AG04449 (cell line): ENCODE results near the gene MN1.

Experiments
- CTCF ChIA-PET: fragments of 350-600 bp; formaldehyde crosslinking; extraction: SDS; loops from one replicate; lab custom pipeline; 2021; ENCODE audit warnings: antibody characterized with exemption; lab: Yijun Ruan, JAX
- POLR2A ChIA-PET: fragments of 400-600, 350-600 bp; formaldehyde crosslinking; extraction: SDS; loops from one replicate; lab custom pipeline; 2020; ENCODE audit warnings: antibody characterized with exemption, inconsistent platforms; lab: Yijun Ruan, JAX
- DNase-seq: peaks from one replicate; pipeline ENCODE4 v3.0.0-alpha.2; 2010; ENCODE audit warnings: low read depth, low spot score
- H3K4me3 ChIP-seq: 2 replicates; pipeline ENCODE4 v1.5.1; 2011; ENCODE audit warnings: low read depth, mild to moderate bottlenecking, control low read depth, low read length
- TF ChIP-seq, protein P1 (sequence below): IDR thresholded peaks from one replicate; pipeline ENCODE4 v1.5.1; 2011; ENCODE audit warnings: mild to moderate bottlenecking, moderate library complexity, low read length, control low read depth, inconsistent platforms; ENCODE audit not compliant: insufficient read depth; ENCODE audit errors: missing control alignments

MN1 gene

DNA sequence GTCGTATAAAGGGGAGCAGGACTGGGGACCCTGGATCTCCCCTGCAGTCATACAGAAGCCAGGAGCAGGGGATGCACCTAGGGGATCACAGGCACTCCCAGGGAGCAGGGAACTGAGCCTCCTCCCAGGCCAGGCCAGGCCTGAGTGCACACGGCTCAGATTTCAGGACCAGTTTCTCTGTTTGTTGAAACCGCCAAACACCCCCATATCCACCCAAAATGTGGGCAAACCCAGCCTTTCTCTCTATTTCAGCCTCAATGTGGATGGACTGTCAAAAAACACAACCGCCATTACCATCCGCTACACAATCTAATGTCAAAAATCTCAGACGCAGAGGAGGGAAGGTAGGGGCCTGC, 17.5 kb downstream of the MN1 start:
- CTCF ChIA-PET, result no interaction called here
- TF ChIP-seq, protein P1, sequence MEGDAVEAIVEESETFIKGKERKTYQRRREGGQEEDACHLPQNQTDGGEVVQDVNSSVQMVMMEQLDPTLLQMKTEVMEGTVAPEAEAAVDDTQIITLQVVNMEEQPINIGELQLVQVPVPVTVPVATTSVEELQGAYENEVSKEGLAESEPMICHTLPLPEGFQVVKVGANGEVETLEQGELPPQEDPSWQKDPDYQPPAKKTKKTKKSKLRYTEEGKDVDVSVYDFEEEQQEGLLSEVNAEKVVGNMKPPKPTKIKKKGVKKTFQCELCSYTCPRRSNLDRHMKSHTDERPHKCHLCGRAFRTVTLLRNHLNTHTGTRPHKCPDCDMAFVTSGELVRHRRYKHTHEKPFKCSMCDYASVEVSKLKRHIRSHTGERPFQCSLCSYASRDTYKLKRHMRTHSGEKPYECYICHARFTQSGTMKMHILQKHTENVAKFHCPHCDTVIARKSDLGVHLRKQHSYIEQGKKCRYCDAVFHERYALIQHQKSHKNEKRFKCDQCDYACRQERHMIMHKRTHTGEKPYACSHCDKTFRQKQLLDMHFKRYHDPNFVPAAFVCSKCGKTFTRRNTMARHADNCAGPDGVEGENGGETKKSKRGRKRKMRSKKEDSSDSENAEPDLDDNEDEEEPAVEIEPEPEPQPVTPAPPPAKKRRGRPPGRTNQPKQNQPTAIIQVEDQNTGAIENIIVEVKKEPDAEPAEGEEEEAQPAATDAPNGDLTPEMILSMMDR, result no peak
- H3K4me3 ChIP-seq, result no peak overlapping the region
- POLR2A ChIA-PET, result no interaction called here
- DNase-seq, result no peak

DNA sequence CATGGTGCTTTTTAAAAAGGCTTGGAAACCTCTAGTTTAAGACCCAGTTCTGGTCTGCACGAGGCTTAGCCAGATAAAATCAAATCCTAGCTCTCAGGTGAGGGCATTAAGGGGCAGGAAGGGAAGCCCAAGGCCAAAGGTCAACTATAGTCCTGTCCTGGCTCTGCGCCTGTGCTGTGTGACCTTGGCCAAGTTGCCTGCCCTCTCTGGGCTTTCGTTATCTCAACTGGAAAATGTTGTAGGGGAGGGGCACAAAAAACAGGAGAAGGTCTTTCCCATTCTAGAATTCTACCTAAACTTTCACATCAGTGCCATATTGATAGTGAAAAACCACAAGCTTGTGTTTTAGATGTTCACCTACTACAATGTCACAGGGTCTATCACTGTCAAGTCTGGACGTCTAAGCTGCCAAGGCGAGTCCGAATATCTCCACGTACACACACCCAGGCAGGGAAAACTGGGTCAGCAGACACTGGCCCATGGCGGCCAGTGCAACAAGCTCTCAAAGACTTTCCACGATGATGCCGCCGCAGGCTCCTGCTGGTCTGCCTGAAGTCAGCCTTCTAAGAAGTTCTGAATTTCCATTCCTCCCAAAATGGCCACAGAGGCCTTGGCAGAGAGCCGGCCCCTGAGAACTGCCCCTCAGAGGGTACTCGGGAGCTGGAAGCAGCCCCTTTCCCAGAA, 18.0 kb downstream of the MN1 start:
- ChIA-PET CTCF (no interaction called here), POLR2A (no interaction called here)
- TF ChIP-seq, protein P1, result no peak
- no peak for DNase-seq
- no peak overlapping the region for H3K4me3 ChIP-seq

DNA sequence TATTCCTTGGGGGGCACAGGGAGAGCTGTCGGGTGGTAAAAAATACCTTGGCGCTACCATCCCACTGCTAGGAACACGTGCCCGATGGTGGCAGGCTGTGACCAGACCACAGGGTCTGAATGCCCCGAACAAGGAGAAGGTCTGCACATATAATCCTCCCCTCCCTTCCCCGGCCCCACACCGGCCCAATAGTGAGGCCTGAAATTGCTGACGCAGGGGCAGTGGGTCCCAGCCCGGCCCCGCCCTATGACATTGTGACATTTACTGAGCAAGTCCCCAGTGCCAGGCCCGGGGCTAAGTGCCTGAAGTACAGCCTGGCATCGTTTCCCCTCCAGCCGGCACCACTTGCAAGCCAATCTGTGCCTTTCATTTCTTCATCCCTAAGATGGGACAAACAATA, 19.5 kb downstream of the MN1 start:
- CTCF ChIA-PET, result no interaction called here
- POLR2A ChIA-PET, result no interaction called here
- H3K4me3 ChIP-seq, result no peak overlapping the region
- no peak for DNase-seq
- TF ChIP-seq, protein P1, result no peak

DNA sequence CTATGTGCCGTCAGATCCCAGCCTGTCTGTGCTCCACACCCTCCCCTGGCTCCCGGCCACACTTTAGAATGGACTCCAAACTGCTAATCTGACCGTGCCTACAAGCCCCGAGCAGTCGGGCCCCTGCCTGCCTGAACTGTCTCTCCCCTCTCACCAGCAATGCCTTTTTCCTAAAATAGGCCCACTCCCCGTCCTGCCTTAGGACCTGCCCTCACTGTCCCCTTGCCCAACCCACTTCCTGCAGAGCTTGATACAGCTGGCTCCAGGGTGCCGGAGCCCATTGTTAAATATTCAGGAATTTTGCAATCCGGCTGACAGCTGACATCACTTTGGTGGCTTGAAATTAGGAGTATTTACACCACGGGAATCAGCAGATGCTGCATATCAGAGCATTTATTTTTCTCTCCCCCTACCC, 21.4 kb downstream of the MN1 start:
- TF ChIP-seq, protein P1, result no peak
- POLR2A ChIA-PET, result no interaction called here
- no peak for DNase-seq
- CTCF ChIA-PET, result no interaction called here
- H3K4me3 ChIP-seq, result no peak overlapping the region

DNA sequence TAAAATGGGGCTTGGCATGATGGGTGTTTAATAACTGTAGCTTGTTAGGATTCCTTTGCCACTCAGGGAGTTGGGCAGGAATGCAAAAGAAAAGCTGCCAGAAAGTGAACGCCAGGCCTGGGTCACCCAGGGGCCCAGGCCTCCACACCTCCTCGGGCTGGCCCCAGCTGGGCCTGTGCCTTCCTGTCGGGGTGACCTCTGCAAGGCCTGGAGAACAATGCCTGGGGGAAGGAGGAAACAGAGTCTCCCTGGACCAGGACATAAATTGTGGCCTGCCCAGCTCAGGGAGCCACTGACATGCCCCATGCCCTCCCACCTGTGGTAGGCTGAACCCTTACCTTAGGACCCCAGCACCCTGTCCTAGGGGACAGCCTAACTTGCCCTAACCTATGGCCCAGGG, 21.9 kb downstream of the MN1 start:
- DNase-seq, result no peak
- POLR2A ChIA-PET, result no interaction called here
- TF ChIP-seq, protein P1, result no peak
- CTCF ChIA-PET, result no interaction called here
- H3K4me3 ChIP-seq, result no peak overlapping the region

DNA sequence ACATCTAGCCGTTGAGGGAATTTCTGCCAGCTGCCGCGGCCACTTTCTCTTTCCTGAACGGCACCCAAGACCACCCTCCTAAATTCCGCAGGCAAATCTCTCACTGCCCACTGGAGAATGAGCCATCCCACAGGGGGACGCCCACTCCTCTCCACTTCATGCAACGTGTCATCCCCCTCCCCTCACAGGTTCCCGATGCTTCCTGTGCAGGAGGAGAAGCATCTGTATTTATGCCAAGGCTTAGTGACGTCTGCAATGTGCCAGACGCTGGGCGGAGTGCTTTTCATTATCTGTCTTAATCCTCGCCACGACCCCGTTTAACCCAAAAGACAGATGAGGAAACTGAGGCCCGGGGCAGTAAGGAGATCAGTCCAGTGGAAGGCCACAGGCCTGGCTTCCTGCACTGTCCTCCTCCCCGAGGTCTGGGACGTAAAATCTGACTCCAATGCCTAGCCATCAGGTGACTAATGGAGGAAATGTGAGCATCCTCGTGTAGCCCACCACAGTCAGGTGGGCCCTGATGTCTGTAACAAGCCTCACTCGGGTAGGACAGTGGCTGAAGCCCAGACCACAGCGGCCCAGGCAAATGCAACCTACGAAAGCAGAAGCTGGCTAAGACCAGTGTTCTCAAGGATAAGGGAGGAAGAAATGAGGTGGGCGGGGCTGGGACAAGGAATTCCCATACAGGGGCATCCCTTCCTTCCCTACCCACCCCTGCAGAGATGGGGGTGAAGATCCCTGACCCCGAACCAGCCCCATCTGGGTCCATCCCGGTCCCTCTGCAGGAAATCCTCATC, 23.1 kb downstream of the MN1 start:
- POLR2A ChIA-PET, result no interaction called here
- no peak for DNase-seq
- TF ChIP-seq, protein P1, result no peak
- no peak overlapping the region for H3K4me3 ChIP-seq
- CTCF ChIA-PET, result no interaction called here
